OCI-LY7 (cell line): Measurements from ENCODE around the gene ECM2. TPM values are rescaled to one million over a fixed set of nuclear protein-coding genes. Genes with fewer than 3 reads are reported as not detected.

ENCODE experiments used
- BruUV-seq: library from RNA; stranded (reverse); fragments of 400-500 nt; replicated peaks from 2 replicates; lab custom pipeline; 2021; lab: Mats Ljungman, UMichigan
- CTCF ChIA-PET: fragments of 300-600 bp; sonication (Branson Sonifier 250); formaldehyde crosslinking; loops from one replicate; lab custom pipeline; 2022; ENCODE audit warnings: antibody characterized with exemption; ENCODE audit not compliant: unreplicated experiment; lab: Charles Lee
- POLR2A ChIA-PET: fragments of 300-600 bp; sonication (Branson Sonifier 250); formaldehyde crosslinking; loops from one replicate; lab custom pipeline; 2022; ENCODE audit warnings: antibody characterized with exemption; lab: Charles Lee
- DNase-seq: peaks from one replicate; pipeline ENCODE4 v3.0.0-alpha.2; 2015; ENCODE audit warnings: low spot score
- H2AFZ ChIP-seq: fragments of 200-600 bp; sonication (generic), shearing (Covaris generic); 2 replicates; pipeline ENCODE4 v1.6.1; 2014; ENCODE audit warnings: mild to moderate bottlenecking, antibody characterized with exemption, low read length, moderate library complexity
- H3K27ac ChIP-seq: fragments of 200-600 bp; sonication (generic); 2 replicates; pipeline ENCODE4 v1.5.1; 2014; ENCODE audit warnings: mixed run types, low read depth, mild to moderate bottlenecking, moderate library complexity, low read length, inconsistent platforms; ENCODE audit not compliant: poor library complexity, severe bottlenecking
- H3K36me3 ChIP-seq: fragments of 200-600 bp; sonication (generic); 2 replicates; pipeline ENCODE4 v1.6.1; 2014; ENCODE audit warnings: mild to moderate bottlenecking, antibody characterized with exemption, low read length, moderate library complexity, mixed read lengths; ENCODE audit not compliant: insufficient read depth
- H3K4me1 ChIP-seq: fragments of 200-600 bp; sonication (generic); 2 replicates; pipeline ENCODE4 v1.5.1; 2014; ENCODE audit warnings: mild to moderate bottlenecking, low read length; ENCODE audit not compliant: insufficient read depth, poor library complexity, severe bottlenecking
- H3K4me2 ChIP-seq: fragments of 200-600 bp; sonication (generic); 2 replicates; pipeline ENCODE4 v1.6.1; 2014; ENCODE audit warnings: mild to moderate bottlenecking, low read length
- H3K4me3 ChIP-seq: fragments of 200-600 bp; sonication (generic); 2 replicates; pipeline ENCODE4 v1.5.1; 2014; ENCODE audit warnings: mild to moderate bottlenecking, low read depth, low read length; ENCODE audit not compliant: poor library complexity, severe bottlenecking
- H3K79me2 ChIP-seq: fragments of 200-600 bp; sonication (generic); 2 replicates; pipeline ENCODE4 v1.6.1; 2016; ENCODE audit warnings: low read depth, mild to moderate bottlenecking, low read length, moderate library complexity, mixed read lengths; ENCODE audit not compliant: insufficient read depth
- H3K9me2 ChIP-seq: fragments of 200-600 bp; sonication (generic); 2 replicates; pipeline ENCODE4 v1.6.1; 2016; ENCODE audit warnings: mild to moderate bottlenecking, low read length, mixed read lengths; ENCODE audit not compliant: insufficient read depth
- H3K9me3 ChIP-seq: fragments of 200-600 bp; sonication (generic); 2 replicates; pipeline ENCODE4 v1.6.1; 2014; ENCODE audit warnings: mild to moderate bottlenecking, mixed run types, low read length, mixed read lengths
- H4K20me1 ChIP-seq: fragments of 200-600 bp; sonication (generic); 2 replicates; pipeline ENCODE4 v1.6.1; 2014; ENCODE audit warnings: mild to moderate bottlenecking, antibody characterized with exemption, low read length, moderate library complexity, mixed read lengths; ENCODE audit not compliant: insufficient read depth
- EZH2phosphoT487 ChIP-seq: fragments of 200-600 bp; sonication (generic); IDR thresholded peaks from 2 replicates; pipeline ENCODE4 v1.6.1; 2018; ENCODE audit warnings: low read depth, borderline replicate concordance, mild to moderate bottlenecking, mixed run types, antibody characterized with exemption, low read length, moderate library complexity, mixed read lengths
- intact Hi-C: fragments of 100-400 bp; cut with micrococcal nuclease; formaldehyde crosslinking; loops from one replicate; pipeline ENCODE4 v1.10.0; 2022; ENCODE audit not compliant: unreplicated experiment
- total RNA-seq, 2 experiments: library from RNA; depleted of rRNA in 1 of 2; stranded (reverse); fragments of >200 nt in 1 of 2; shearing (Covaris generic) in 1 of 2; gene quantifications; 2 replicates each; pipeline ENCODE4 v1.2.3, GENCODE V29; 2014 to 2022
- TF ChIP-seq, protein P1 (sequence below): fragments of 200-600 bp; sonication (generic); conservative IDR thresholded peaks from 2 replicates; pipeline ENCODE4 v1.5.1; 2014; ENCODE audit warnings: mild to moderate bottlenecking, antibody characterized with exemption, low read length, moderate library complexity, mixed read lengths

The ECM2 gene
- total RNA-seq, 2 experiments from 2014 or later, result not detected

- H3K27ac ChIP-seq, result no peak overlapping the region
- H4K20me1 ChIP-seq, result no peaks in the 10 kb centered on the region
- H2AFZ ChIP-seq, result no peak overlapping the region
- no peak for DNase-seq
- no peaks in the 10 kb centered on the region for H3K9me2 ChIP-seq
- ChIA-PET CTCF (no interaction called here), POLR2A (no interaction called here)
- H3K4me3 ChIP-seq, result no peak overlapping the region
- no TSS peak for BruUV-seq
- no peak overlapping the region for H3K4me2 ChIP-seq
- no peaks in the 10 kb centered on the region for H3K36me3 ChIP-seq
- H3K4me1 ChIP-seq, result no peaks in the 10 kb centered on the region
- TF ChIP-seq, protein P1, sequence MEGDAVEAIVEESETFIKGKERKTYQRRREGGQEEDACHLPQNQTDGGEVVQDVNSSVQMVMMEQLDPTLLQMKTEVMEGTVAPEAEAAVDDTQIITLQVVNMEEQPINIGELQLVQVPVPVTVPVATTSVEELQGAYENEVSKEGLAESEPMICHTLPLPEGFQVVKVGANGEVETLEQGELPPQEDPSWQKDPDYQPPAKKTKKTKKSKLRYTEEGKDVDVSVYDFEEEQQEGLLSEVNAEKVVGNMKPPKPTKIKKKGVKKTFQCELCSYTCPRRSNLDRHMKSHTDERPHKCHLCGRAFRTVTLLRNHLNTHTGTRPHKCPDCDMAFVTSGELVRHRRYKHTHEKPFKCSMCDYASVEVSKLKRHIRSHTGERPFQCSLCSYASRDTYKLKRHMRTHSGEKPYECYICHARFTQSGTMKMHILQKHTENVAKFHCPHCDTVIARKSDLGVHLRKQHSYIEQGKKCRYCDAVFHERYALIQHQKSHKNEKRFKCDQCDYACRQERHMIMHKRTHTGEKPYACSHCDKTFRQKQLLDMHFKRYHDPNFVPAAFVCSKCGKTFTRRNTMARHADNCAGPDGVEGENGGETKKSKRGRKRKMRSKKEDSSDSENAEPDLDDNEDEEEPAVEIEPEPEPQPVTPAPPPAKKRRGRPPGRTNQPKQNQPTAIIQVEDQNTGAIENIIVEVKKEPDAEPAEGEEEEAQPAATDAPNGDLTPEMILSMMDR, result no peak
- no peak for TF ChIP-seq EZH2phosphoT487
- H3K9me3 ChIP-seq, result no peaks in the 10 kb centered on the region
- intact Hi-C loops, result no loop called here
- no peaks in the 10 kb centered on the region for H3K79me2 ChIP-seq
Measured at GRCh38 chr9:92480291-92480771, 55.5 kb downstream of the ECM2 start.

GRCh38 chr9:92479346-92479745 is 56.4 kb downstream of the ECM2 start:
- POLR2A ChIA-PET, result no interaction called here
- no TSS peak for BruUV-seq
- CTCF ChIA-PET, result no interaction called here

GRCh38 chr9:92478783-92479182 is 57.0 kb downstream of the ECM2 start:
- no peak for DNase-seq
- H3K27ac ChIP-seq, result no peak overlapping the region
- TF ChIP-seq, protein P1, result no peak
- no peak for TF ChIP-seq EZH2phosphoT487
- H3K4me1 ChIP-seq, result no peaks in the 10 kb centered on the region
- no peak overlapping the region for H3K4me2 ChIP-seq
- ChIA-PET POLR2A (no interaction called here), CTCF (no interaction called here)
- no peak overlapping the region for H2AFZ ChIP-seq
- no peaks in the 10 kb centered on the region for H3K9me3 ChIP-seq
- no peaks in the 10 kb centered on the region for H3K79me2 ChIP-seq
- no peaks in the 10 kb centered on the region for H4K20me1 ChIP-seq
- H3K9me2 ChIP-seq, result no peaks in the 10 kb centered on the region
- intact Hi-C loops, result no loop called here
- no TSS peak for BruUV-seq
- no peak overlapping the region for H3K4me3 ChIP-seq
- no peaks in the 10 kb centered on the region for H3K36me3 ChIP-seq

More at GRCh38 chr9:92479346-92479745, 56.4 kb downstream of the ECM2 start:
- H3K4me2 ChIP-seq, result no peak overlapping the region
- no peak for DNase-seq
- H3K36me3 ChIP-seq, result no peaks in the 10 kb centered on the region
- H2AFZ ChIP-seq, result no peak overlapping the region
- TF ChIP-seq, protein P1, result no peak
- no peak for TF ChIP-seq EZH2phosphoT487
- H3K79me2 ChIP-seq, result no peaks in the 10 kb centered on the region
- H3K27ac ChIP-seq, result no peak overlapping the region
- H4K20me1 ChIP-seq, result no peaks in the 10 kb centered on the region
- H3K4me1 ChIP-seq, result no peaks in the 10 kb centered on the region
- H3K9me3 ChIP-seq, result no peaks in the 10 kb centered on the region
- H3K4me3 ChIP-seq, result no peak overlapping the region
- intact Hi-C loops, result no loop called here
- H3K9me2 ChIP-seq, result no peaks in the 10 kb centered on the region
